Measurements from ENCODE around the gene RDH13.

DNA sequence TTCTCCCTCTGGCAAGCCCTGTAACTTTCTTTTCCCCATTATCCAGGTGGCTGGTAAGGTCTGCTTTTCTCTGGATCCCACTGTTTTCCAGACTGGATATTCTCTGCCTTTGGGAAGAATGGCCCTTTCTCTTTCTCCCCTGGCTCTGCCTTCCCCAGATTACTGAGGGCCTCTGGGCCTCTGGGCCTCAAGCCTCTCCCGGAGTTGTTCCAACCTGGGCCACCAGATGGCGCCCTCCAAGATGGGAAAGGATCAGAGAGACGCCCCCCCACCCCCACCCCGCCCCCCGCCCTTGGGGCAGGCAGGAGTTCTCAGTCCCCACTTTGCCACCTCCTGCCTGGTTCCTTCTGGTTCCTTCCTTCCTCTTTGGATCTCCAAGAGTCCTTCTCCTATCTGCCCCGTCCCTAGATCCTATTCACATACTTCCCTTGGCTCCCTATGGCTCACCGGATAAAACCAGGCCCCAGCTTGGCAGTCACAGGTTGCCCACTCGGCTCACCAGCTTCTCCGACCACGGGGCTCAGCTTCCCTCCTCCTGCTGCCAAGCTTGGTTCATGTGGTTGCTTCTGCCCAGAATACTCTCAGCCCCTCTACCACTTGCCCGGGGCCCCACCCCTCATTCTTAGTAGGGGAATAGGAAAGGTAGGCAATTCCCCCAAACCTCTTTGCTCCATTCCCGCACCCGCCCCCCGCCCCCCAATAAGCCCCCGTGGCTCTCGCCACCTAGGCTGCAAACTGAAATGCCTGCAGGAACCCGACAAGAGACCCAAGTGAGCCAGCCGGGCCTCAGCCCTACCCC lies 25.8 kb upstream of the RDH13 start:
- no peak for TF ChIP-seq EZH2 (IDR thresholded peaks at IDR 0.05; ENCODE audit: low read length, missing control alignments)
- TF ChIP-seq, protein P1, sequence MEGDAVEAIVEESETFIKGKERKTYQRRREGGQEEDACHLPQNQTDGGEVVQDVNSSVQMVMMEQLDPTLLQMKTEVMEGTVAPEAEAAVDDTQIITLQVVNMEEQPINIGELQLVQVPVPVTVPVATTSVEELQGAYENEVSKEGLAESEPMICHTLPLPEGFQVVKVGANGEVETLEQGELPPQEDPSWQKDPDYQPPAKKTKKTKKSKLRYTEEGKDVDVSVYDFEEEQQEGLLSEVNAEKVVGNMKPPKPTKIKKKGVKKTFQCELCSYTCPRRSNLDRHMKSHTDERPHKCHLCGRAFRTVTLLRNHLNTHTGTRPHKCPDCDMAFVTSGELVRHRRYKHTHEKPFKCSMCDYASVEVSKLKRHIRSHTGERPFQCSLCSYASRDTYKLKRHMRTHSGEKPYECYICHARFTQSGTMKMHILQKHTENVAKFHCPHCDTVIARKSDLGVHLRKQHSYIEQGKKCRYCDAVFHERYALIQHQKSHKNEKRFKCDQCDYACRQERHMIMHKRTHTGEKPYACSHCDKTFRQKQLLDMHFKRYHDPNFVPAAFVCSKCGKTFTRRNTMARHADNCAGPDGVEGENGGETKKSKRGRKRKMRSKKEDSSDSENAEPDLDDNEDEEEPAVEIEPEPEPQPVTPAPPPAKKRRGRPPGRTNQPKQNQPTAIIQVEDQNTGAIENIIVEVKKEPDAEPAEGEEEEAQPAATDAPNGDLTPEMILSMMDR (conservative IDR thresholded peaks at IDR 0.05 in 1 of 2, IDR thresholded peaks at IDR 0.05 in 1 of 2; ENCODE audit: low read depth in 1 of 2, low read length in 2 of 2): peak; percentile 44 to 64

Measured in fibroblast of lung (primary cell).